CD4-positive, alpha-beta T cell treated with Interleukin-17A for 1 hour (primary cell): Measurements from ENCODE around the gene NDUFA3.

Source experiments
- DNase-seq: peaks from one replicate; pipeline ENCODE4 v3.0.0-alpha.2; 2020

NDUFA3 gene

DNA sequence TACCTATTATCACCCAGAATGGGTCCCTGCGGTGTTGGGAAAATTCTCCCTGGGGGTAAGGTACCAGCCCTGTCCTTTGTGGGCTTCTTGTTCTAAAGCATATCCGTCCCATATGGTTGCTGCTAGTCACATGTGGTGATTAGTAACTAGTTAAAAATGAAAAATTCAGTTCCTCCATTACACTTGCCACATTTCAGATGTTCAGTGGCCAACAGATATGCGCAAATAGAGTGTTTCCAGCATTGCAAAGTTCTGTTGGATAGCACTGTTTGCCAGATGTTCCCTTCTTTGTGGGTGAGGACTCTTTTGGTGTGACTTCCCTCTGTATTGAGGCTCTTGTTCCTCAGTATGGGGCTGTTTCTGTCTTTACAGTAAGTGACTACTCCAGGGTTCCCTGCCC is 38.7 kb downstream of the NDUFA3 start:
- no peak for DNase-seq

DNA sequence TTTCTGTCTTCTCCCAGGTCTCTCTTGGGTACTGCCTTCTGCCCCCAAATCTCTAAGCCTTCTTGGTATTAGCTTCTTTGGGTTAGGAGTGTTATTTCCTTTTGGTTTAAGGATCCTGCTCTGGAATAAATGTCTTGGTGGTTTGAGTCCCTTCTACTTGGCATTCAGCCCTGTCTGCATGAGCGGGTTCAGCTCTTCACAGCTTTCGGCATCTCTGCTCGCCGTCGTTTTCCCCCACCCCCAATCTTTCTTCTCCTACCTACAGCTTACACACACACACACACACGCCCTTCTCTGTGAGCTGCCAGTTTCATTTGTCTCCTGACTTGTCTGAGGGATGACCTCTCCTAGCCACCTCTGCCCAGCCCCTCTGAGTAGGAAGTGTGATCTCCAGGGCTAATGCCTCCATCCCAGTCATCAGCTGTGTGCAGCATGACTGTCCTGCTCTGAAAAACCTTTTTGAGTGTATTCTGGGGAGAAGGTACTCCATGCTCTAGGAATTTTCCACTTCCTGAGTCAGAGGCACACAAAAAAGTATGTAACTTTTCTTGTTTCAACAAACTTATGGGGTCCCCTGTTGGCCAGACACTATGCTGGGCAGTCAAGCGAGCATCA is 39.6 kb downstream of the NDUFA3 start:
- DNase-seq = no peak

DNA sequence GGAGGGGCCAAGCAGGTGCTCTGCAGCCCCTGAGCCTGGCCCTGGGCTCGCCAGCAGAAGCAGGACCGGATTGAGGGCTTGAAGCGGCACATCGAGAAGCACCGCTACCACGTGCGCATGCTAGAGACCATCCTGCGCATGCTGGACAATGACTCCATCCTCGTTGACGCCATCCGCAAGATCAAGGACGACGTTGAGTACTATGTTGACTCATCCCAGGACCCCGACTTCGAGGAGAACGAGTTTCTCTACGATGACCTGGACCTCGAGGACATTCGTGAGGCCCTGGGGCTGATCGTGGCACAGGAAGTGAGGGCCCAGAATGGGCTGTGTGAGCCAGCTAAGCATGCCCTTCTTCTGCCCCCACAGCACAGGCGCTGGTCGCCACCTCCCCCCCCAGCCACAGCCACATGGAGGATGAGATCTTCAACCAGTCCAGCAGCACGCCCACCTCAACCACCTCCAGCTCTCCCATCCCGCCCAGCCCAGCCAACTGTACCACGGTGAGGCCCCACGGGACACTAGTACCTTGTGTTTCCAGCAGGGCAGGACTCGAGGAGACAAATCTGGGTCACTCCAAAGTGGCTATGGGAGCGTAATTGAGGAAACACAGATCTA is 43.0 kb downstream of the NDUFA3 start:
- DNase-seq = no peak

DNA sequence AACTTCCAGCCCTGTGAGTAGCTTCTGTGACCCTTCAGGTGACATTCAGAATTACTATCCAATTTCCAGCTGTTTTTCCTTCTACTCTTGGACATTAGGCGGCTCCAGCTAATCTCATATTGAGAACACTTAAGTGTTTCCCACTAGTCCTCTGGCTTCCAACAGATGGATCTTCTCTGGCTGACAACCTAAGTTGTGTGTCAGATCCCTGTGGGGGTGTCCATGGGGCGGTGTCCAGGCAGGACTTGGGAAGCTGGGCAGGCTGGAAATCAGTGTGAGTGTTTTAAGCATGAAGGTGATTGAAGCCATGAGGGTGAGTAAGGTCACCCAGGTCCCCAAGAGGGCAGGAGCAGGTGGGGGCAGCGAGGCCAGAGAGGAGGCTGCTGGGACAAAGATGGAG is 45.0 kb downstream of the NDUFA3 start:
- DNase-seq = no peak

- DNase-seq = no peak
These were observed 45.5 kb downstream of the NDUFA3 start for GRCh38 chr19:54148158-54148557.

DNA sequence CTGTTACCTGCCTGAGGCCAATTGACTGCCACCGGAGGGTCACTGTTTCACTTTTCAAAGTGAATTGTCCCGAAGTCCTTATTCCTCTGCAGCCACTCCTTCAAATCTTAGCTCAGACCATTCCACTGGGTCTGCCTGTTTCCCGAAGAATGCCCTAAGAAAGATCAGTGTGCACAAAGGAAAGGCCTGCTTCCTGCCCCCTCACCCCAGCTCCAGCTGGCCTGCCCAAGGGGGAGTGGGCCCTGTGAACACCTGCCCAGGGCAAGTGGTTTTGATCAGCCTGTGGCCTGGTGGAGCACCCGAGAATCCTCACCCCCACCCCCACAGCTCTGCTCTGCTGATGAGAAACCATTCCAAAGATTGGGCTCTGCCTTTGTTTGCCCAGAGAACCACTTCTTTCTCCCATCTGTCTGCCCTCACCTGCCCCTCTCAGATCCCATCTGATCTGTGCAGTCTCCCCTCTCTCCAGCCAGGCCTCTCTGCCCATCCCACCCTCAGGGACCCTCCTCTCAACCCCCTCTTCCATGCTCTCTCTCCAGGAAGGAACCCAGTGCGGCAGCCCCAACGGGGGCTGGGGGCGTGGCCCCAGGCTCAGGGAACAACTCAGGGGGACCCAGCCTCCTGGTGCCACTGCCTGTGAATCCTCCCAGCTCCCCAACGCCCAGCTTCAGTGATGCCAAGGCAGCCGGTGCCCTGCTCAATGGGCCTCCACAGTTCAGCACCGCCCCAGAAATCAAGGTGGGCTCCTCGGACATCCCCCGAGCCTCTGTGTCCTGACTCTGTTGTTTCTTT is 46.6 kb downstream of the NDUFA3 start:
- no peak for DNase-seq

DNA sequence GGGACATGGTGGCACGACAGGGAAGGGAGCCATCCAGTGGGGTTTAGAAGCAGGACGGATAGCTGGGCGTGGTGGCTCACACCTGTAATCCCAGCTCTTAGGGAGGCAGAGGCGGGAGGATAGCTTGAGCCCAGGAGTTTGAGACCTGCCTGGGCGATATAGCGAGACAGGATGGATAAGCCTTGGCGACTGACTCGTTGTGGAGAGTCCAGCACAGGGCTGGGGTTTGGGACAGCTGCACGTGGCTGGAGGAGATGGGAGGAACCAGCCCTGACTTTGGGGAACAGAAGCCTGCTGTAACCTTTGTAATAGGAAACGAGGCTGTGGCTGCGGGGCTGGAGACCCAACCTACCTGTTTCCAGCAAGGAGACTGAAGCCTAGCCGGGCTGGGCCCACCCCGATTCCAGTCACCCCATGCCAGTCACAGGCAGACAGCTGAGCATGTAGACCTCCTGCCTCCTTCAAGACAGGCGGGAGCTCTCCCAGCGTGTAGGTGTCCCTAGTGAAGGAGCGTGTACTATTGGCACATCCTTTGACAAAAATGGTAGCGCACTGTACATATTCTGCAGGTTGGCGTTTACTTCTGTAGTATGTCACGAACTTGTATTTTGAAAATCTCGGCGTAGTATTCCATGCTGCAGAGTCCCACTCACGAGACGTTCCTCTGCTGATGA is 48.8 kb downstream of the NDUFA3 start:
- DNase-seq = no peak

- DNase-seq = no peak
These were observed 49.6 kb downstream of the NDUFA3 start for GRCh38 chr19:54152267-54152666.

GRCh38 chr19:54152878-54153524 is 50.3 kb downstream of the NDUFA3 start:
- DNase-seq = no peak

GRCh38 chr19:54153731-54154326 is 51.2 kb downstream of the NDUFA3 start:
- DNase-seq = no peak

- peak; percentile 47 for DNase-seq
These were observed 52.1 kb downstream of the NDUFA3 start for GRCh38 chr19:54154603-54155345.

DNA sequence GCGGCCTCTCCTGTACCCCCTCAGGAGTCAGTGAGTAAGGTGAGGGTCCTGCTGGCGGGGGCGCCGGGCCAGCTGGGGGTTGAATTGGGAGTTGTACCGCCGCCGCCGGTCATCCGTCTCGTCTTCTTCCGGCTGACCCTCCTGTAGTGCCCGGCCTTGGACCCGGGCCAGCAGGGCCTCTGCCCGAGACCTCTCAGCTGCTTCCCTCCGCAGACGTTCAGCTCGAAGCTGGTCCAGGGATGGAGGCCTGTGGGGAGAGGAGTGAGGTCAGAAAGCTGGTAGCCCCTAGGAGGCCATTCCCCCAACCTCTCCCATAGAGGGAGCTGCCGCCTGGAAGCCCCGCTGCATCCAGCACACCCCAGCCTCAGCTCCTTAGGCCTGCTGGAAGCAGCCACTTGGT is 53.0 kb downstream of the NDUFA3 start:
- DNase-seq = no peak

DNA sequence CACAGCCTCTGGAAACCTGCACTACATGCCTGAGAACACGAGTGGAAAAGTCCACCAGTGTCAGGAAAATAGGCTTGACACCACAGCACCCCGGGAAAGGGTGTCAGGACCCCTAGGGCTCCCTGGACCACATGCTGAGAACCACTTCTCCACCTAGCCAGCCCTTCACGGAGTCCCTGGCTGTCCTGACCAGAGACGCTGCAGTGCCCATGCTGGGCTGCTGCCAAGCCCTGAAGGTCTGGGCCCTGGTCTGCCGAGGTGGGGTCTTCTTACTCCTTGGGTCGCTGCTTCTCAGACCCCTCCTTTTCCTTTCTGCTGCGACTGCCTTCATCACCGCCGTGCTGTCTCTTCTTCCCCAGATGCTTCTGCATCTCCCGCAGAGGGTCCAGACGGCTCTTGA is 53.8 kb downstream of the NDUFA3 start:
- DNase-seq = no peak

GRCh38 chr19:54156953-54157352 is 54.3 kb downstream of the NDUFA3 start:
- DNase-seq = no peak
